Neuron (in vitro differentiated cells): Measurements from ENCODE around the gene OR52A5.

Experiments used
- H2AFZ ChIP-seq: one replicate; pipeline ENCODE4 v1.6.1; 2013; ENCODE audit warnings: low read depth, mild to moderate bottlenecking, inconsistent platforms, low read length, moderate library complexity
- H3K27me3 ChIP-seq: one replicate; pipeline ENCODE4 v1.6.1; 2013; ENCODE audit warnings: low read length; ENCODE audit not compliant: insufficient read depth
- H3K36me3 ChIP-seq: one replicate; pipeline ENCODE4 v1.6.1; 2013; ENCODE audit warnings: low read length; ENCODE audit not compliant: insufficient read depth
- H3K4me1 ChIP-seq: one replicate; pipeline ENCODE4 v1.6.1; 2013; ENCODE audit warnings: low read length; ENCODE audit not compliant: insufficient read depth
- H3K4me3 ChIP-seq: 2 replicates; pipeline ENCODE4 v1.5.1; 2013; ENCODE audit warnings: mild to moderate bottlenecking, low read length, moderate library complexity
- H3K9me3 ChIP-seq: one replicate; pipeline ENCODE4 v1.6.1; 2013; ENCODE audit warnings: low read length

Gene OR52A5

GRCh38 chr11:5092821-5093585 lies 45.2 kb downstream of the OR52A5 start:
- H3K4me1 ChIP-seq = peaks cover 3% of the 10 kb centered on the region
- H3K36me3 ChIP-seq = no peaks in the 10 kb centered on the region
- no peak overlapping the region for H2AFZ ChIP-seq
- H3K9me3 ChIP-seq = no peaks in the 10 kb centered on the region
- H3K27me3 ChIP-seq = no peaks in the 10 kb centered on the region
- H3K4me3 ChIP-seq = no peak overlapping the region

GRCh38 chr11:5090668-5091067 lies 47.5 kb downstream of the OR52A5 start:
- Histone ChIP-seq H2AFZ (no peak overlapping the region), H3K4me3 (no peak overlapping the region), H3K27me3 (no peaks in the 10 kb centered on the region), H3K36me3 (no peaks in the 10 kb centered on the region), H3K4me1 (peaks cover 3% of the 10 kb centered on the region), H3K9me3 (no peaks in the 10 kb centered on the region)

- H3K27me3 ChIP-seq = no peaks in the 10 kb centered on the region
- H2AFZ ChIP-seq = no peak overlapping the region
These were observed 49.6 kb downstream of the OR52A5 start for GRCh38 chr11:5088556-5088955.

GRCh38 chr11:5083602-5084001 lies 54.6 kb downstream of the OR52A5 start:
- Histone ChIP-seq H3K4me3 (no peak overlapping the region), H3K4me1 (no peaks in the 10 kb centered on the region), H2AFZ (no peak overlapping the region), H3K9me3 (no peaks in the 10 kb centered on the region), H3K27me3 (no peaks in the 10 kb centered on the region), H3K36me3 (no peaks in the 10 kb centered on the region)

More at GRCh38 chr11:5088556-5088955, 49.6 kb downstream of the OR52A5 start:
- H3K4me1 ChIP-seq = peaks cover 3% of the 10 kb centered on the region
- no peaks in the 10 kb centered on the region for H3K36me3 ChIP-seq
- H3K9me3 ChIP-seq = no peaks in the 10 kb centered on the region
- no peak overlapping the region for H3K4me3 ChIP-seq

GRCh38 chr11:5081405-5081804 lies 56.8 kb downstream of the OR52A5 start:
- Histone ChIP-seq H3K9me3 (no peaks in the 10 kb centered on the region), H2AFZ (no peak overlapping the region)

More at GRCh38 chr11:5081405-5081804, 56.8 kb downstream of the OR52A5 start:
- Histone ChIP-seq H3K4me3 (no peak overlapping the region), H3K36me3 (no peaks in the 10 kb centered on the region), H3K27me3 (no peaks in the 10 kb centered on the region), H3K4me1 (no peaks in the 10 kb centered on the region)
